Measurements from ENCODE around the gene CCM2.
A peak's percentile ranks its signal among the peaks of the same experiment; 100 is the strongest.
"Not testable (repeated sequence)": the region's sequence is repeated elsewhere in the genome, so short reads cannot be mapped to it uniquely, and the experiment has no call there.

Gene CCM2

GRCh38 chr7:45099891-45100760 is 100.1 kb downstream of the CCM2 start:
- no peak for DNase-seq (ENCODE audit: low read depth in 1 of 2, low spot score in 1 of 2)

- DNase-seq (ENCODE audit: low read depth in 1 of 2, low spot score in 1 of 2), result no peak
Observed at GRCh38 chr7:45100761-45101480, 100.9 kb downstream of the CCM2 start.

- DNase-seq (ENCODE audit: low read depth in 1 of 2, low spot score in 1 of 2), result no peak
Observed at GRCh38 chr7:45101748-45102147, 101.7 kb downstream of the CCM2 start.

GRCh38 chr7:45102785-45103712 is 103.0 kb downstream of the CCM2 start:
- no peak for DNase-seq (ENCODE audit: low read depth in 1 of 2, low spot score in 1 of 2)

- no peak for DNase-seq (ENCODE audit: low read depth in 1 of 2, low spot score in 1 of 2)
Observed at GRCh38 chr7:45103958-45104843, 104.2 kb downstream of the CCM2 start.

GRCh38 chr7:45104844-45105587 is 105.0 kb downstream of the CCM2 start:
- DNase-seq (ENCODE audit: low read depth in 1 of 2, low spot score in 1 of 2), result no peak

GRCh38 chr7:45105588-45106188 is 105.7 kb downstream of the CCM2 start:
- DNase-seq (ENCODE audit: low read depth in 1 of 2, low spot score in 1 of 2), result no peak

- DNase-seq (ENCODE audit: low read depth in 1 of 2, low spot score in 1 of 2), result no peak
Observed at GRCh38 chr7:45106820-45107219, 106.8 kb downstream of the CCM2 start.

- no peak for DNase-seq (ENCODE audit: low read depth in 1 of 2, low spot score in 1 of 2)
Observed at GRCh38 chr7:45107356-45107755, 107.4 kb downstream of the CCM2 start.

- DNase-seq (ENCODE audit: low read depth in 1 of 2, low spot score in 1 of 2), result no peak
Observed at GRCh38 chr7:45108863-45109262, 108.9 kb downstream of the CCM2 start.

- peak; percentile 81 to 91 for DNase-seq (ENCODE audit: low read depth in 1 of 2, low spot score in 1 of 2)
Observed at GRCh38 chr7:45111298-45112223, 111.6 kb downstream of the CCM2 start, which contains the start of gene TBRG4. TBRG4 (minus strand) TSS chr7:45111697; CDS start chr7:45109237, 2,460 bp downstream.

GRCh38 chr7:45112648-45113047 is 112.6 kb downstream of the CCM2 start:
- no peak for DNase-seq (ENCODE audit: low read depth in 1 of 2, low spot score in 1 of 2)

- DNase-seq (ENCODE audit: low read depth in 1 of 2, low spot score in 1 of 2), result not testable (repeated sequence)
Observed at GRCh38 chr7:45114257-45114656, 114.3 kb downstream of the CCM2 start.

- DNase-seq (ENCODE audit: low read depth in 1 of 2, low spot score in 1 of 2), result no peak
Observed at GRCh38 chr7:45114926-45115325, 114.9 kb downstream of the CCM2 start.

- no peak for DNase-seq (ENCODE audit: low read depth in 1 of 2, low spot score in 1 of 2)
Observed at GRCh38 chr7:45116048-45116447, 116.0 kb downstream of the CCM2 start.

- no peak for DNase-seq (ENCODE audit: low read depth in 1 of 2, low spot score in 1 of 2)
Observed at GRCh38 chr7:45117582-45117981, 117.6 kb downstream of the CCM2 start.

GRCh38 chr7:45118292-45118691 is 118.3 kb downstream of the CCM2 start:
- DNase-seq (ENCODE audit: low read depth in 1 of 2, low spot score in 1 of 2), result no peak

GRCh38 chr7:45118889-45119331 is 118.9 kb downstream of the CCM2 start:
- DNase-seq (ENCODE audit: low read depth in 1 of 2, low spot score in 1 of 2), result no peak

All from stimulated activated CD4-positive, alpha-beta T cell treated with anti-CD3 and anti-CD28 coated beads, Interleukin-15, amount 100 ng/mL, for 1 hour (primary cell).